Bronchus fibroblast of lung (primary cell): ENCODE measurements around the gene SCN1B. TPM values are rescaled to one million over a fixed set of nuclear protein-coding genes. Genes with fewer than 3 reads are reported as not detected.

Experiments
- total RNA-seq: library from RNA; depleted of rRNA; stranded (reverse); fragments of >200 nt; gene quantifications from 2 replicates; pipeline ENCODE4 v1.2.3, GENCODE V29; 2015

SCN1B gene
- total RNA-seq = 4.0 and 4.3 TPM in 2 replicates

DNA sequence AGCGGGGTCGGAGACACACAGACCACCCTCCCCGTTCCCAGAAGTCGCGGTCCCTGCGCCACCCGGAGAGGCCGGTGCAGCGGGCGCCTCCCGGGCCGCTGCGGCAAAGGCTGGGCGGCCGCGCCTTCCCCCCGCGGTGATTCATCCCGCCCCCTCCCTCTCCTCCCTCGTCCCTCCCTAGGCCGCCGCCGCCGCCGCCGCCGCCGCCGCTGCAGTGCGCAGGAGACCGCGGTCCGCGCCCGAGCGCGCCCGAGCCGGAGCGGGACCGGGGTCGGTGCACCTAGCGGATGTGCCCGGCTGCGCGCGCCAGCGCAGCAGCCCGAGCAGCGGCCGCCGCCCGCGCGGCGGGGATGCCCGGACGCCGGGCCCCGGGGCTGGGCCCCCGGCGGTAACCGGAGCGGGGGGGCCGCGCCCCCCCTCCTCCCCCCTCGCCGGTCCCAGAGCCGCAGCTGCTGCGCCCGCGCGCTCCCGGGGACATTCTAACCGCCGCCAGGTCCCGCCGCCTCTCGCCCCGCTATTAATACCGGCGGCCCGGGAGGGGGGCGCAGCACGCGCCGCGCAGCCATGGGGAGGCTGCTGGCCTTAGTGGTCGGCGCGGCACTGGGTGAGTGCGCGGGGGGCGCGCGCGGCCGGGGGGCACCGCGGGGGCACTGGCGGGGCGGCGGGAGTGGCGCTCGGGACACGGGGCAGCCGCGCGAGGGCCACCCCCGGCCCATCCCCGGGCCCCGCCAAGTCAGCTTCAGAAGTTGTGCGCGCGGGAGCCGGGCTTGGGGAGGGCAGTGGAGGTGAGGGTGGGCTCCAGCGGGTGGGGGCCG, at the start of gene SCN1B:
Gene SCN1B, plus strand, starts transcription at position 214 of the 815 bp plus-strand sequence. Its CDS starts 351 bp downstream, at position 565.

GRCh38 chr19:34999498-35000337, 30.6 kb upstream of the SCN1B start, which contains the start of gene GRAMD1A:
Gene GRAMD1A, plus strand, starts transcription at chr19:35000323. Its CDS starts 156 bp downstream, at chr19:35000479.

GRCh38 chr19:35041548-35042055, 11.3 kb downstream of the SCN1B start, which contains the start of gene HPN:
Gene HPN, plus strand, starts transcription at chr19:35041721. Its CDS starts 786 bp downstream, at chr19:35042507.

Other genes with a start within 250 kb of the SCN1B start
- gene ZNF30, start 103.6 kb upstream of the SCN1B start, total RNA-seq = 1.7 and 1.8 TPM in 2 replicates
- 2.0 and 2.2 TPM in 2 replicates for gene ZNF792, start 66.2 kb upstream of the SCN1B start, total RNA-seq
- gene GRAMD1A, start 30.1 kb upstream of the SCN1B start, total RNA-seq = 33.5 and 37.3 TPM in 2 replicates
- not detected in 2 replicates for gene HPN, start 11.3 kb downstream of the SCN1B start, total RNA-seq
- gene FXYD3, start 85.4 kb downstream of the SCN1B start, total RNA-seq = not detected in 2 replicates
- gene LGI4, start 104.6 kb downstream of the SCN1B start, total RNA-seq = not detected in 2 replicates
- gene FXYD1, start 108.4 kb downstream of the SCN1B start, total RNA-seq = 0.50 and 1.8 TPM in 2 replicates
- gene FXYD7, start 112.8 kb downstream of the SCN1B start, total RNA-seq = not detected in 2 replicates
- gene FXYD5, start 124.3 kb downstream of the SCN1B start, total RNA-seq = 120 and 124 TPM in 2 replicates
- not detected in 2 replicates for gene FAM187B, start 198.3 kb downstream of the SCN1B start, total RNA-seq
- 1.8 and 2.0 TPM in 2 replicates for gene LSR, start 218.5 kb downstream of the SCN1B start, total RNA-seq
- 50.1 and 61.5 TPM in 2 replicates for gene USF2, start 238.5 kb downstream of the SCN1B start, total RNA-seq